A673 (cell line): ENCODE measurements around the gene BLVRA. TPM values are rescaled to one million over a fixed set of nuclear protein-coding genes. Genes with fewer than 3 reads are reported as not detected.

Experiments
- BruUV-seq: library from RNA; stranded (reverse); fragments of 400-500 nt; replicated peaks from 2 replicates; lab custom pipeline; 2021; lab: Mats Ljungman, UMichigan
- CTCF ChIA-PET: fragments of 300-600 bp; sonication (Branson Sonifier 250); formaldehyde crosslinking; loops from one replicate; lab custom pipeline; 2022; ENCODE audit warnings: antibody characterized with exemption; lab: Charles Lee
- POLR2A ChIA-PET: fragments of 300-600 bp; sonication (Branson Sonifier 250); formaldehyde crosslinking; loops from one replicate; lab custom pipeline; 2022; ENCODE audit warnings: antibody characterized with exemption; ENCODE audit not compliant: low non-redundant PET; lab: Charles Lee
- DNase-seq: peaks from one replicate; pipeline ENCODE4 v3.0.0-alpha.2; 2015; ENCODE audit warnings: low spot score
- H3K27ac ChIP-seq: fragments of 200-600 bp; sonication (generic); 2 replicates; pipeline ENCODE4 v1.5.1; 2016; ENCODE audit warnings: mixed run types, low read depth, mild to moderate bottlenecking, mixed read lengths, antibody characterized with exemption, low read length; ENCODE audit not compliant: poor library complexity, severe bottlenecking
- H3K27me3 ChIP-seq: fragments of 200-600 bp; sonication (generic); replicated peaks from 2 replicates; pipeline ENCODE4 v1.6.1; 2017; ENCODE audit warnings: mixed run types, low read depth, mild to moderate bottlenecking, mixed read lengths, antibody characterized with exemption, low read length; ENCODE audit not compliant: insufficient read depth, poor library complexity
- H3K36me3 ChIP-seq: fragments of 200-600 bp; sonication (generic); 2 replicates; pipeline ENCODE4 v1.6.1; 2016; ENCODE audit warnings: mixed run types, mild to moderate bottlenecking, mixed read lengths, antibody characterized with exemption, low read length; ENCODE audit not compliant: insufficient read depth, poor library complexity, severe bottlenecking
- H3K4me1 ChIP-seq: fragments of 200-600 bp; sonication (generic); 2 replicates; pipeline ENCODE4 v1.6.1; 2017; ENCODE audit warnings: mixed run types, mild to moderate bottlenecking, mixed read lengths, antibody characterized with exemption, low read length; ENCODE audit not compliant: insufficient read depth, poor library complexity, severe bottlenecking
- H3K4me3 ChIP-seq: fragments of 200-600 bp; sonication (generic); 2 replicates; pipeline ENCODE4 v1.5.1; 2016; ENCODE audit warnings: low read depth, mixed run types, mild to moderate bottlenecking, mixed read lengths, low read length; ENCODE audit not compliant: poor library complexity, severe bottlenecking
- H3K9me3 ChIP-seq: fragments of 200-600 bp; sonication (generic); 2 replicates; pipeline ENCODE4 v1.6.1; 2016; ENCODE audit warnings: mixed run types, low read depth, mild to moderate bottlenecking, mixed read lengths, antibody characterized with exemption, low read length; ENCODE audit not compliant: poor library complexity, severe bottlenecking
- EZH2 ChIP-seq: fragments of 200-600 bp; sonication (generic); IDR thresholded peaks from 2 replicates; pipeline ENCODE4 v1.6.1; 2017; ENCODE audit warnings: borderline replicate concordance, low read depth, mild to moderate bottlenecking, mixed read lengths, antibody characterized with exemption, low read length; ENCODE audit not compliant: poor library complexity, severe bottlenecking
- intact Hi-C: fragments of 100-400 bp; cut with micrococcal nuclease; formaldehyde crosslinking; loops from one replicate; pipeline ENCODE4 v1.10.0; 2022; ENCODE audit not compliant: unreplicated experiment
- total RNA-seq: library from RNA; stranded (reverse); gene quantifications from 2 replicates; pipeline ENCODE4 v1.2.3, GENCODE V29; 2021
- TF ChIP-seq, protein P1 (sequence below): fragments of 300-800, 200-600 bp; sonication (generic); conservative IDR thresholded peaks from 2 replicates; pipeline ENCODE4 v1.5.1; 2017; ENCODE audit warnings: low read depth, mild to moderate bottlenecking, antibody characterized with exemption, low read length, moderate library complexity, mixed read lengths

Gene BLVRA
- total RNA-seq, 1 experiment from 2014 or later = 20.6 TPM

DNA sequence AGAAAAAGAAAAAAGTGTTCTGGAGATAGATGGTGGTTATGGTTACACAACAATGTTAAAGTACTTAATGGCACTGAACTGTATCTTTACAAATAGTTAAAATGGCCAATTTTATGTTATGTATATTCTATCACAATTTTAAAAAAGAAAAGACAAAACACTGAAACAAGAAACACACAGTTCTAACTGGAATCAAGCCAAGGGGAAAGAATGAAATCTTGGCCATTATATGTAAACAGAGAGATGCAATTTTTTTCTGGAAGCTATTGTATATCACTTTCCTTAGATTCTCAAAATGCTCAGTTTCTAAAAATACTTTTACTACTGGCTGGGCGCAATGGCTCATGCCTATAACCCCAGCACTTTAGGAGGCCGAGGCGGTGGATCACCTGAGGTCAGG is 33.2 kb upstream of the BLVRA start:
- DNase-seq = no peak
- ChIA-PET POLR2A (no interaction called here), CTCF (no interaction called here)
- no peak overlapping the region for H3K27ac ChIP-seq
- H3K36me3 ChIP-seq = no peaks in the 10 kb centered on the region
- no TSS peak for BruUV-seq
- H3K9me3 ChIP-seq = no peaks in the 10 kb centered on the region
- intact Hi-C loops = loop anchor here (5.0 kb wide), 1 partner anchor 112 kb away; no protein-coding TSS in a partner anchor
- TF ChIP-seq, protein P1, sequence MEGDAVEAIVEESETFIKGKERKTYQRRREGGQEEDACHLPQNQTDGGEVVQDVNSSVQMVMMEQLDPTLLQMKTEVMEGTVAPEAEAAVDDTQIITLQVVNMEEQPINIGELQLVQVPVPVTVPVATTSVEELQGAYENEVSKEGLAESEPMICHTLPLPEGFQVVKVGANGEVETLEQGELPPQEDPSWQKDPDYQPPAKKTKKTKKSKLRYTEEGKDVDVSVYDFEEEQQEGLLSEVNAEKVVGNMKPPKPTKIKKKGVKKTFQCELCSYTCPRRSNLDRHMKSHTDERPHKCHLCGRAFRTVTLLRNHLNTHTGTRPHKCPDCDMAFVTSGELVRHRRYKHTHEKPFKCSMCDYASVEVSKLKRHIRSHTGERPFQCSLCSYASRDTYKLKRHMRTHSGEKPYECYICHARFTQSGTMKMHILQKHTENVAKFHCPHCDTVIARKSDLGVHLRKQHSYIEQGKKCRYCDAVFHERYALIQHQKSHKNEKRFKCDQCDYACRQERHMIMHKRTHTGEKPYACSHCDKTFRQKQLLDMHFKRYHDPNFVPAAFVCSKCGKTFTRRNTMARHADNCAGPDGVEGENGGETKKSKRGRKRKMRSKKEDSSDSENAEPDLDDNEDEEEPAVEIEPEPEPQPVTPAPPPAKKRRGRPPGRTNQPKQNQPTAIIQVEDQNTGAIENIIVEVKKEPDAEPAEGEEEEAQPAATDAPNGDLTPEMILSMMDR = no peak
- no peak for TF ChIP-seq EZH2
- H3K4me3 ChIP-seq = no peak overlapping the region
- H3K4me1 ChIP-seq = peaks cover 7% of the 10 kb centered on the region
- H3K27me3 ChIP-seq = no peaks in the 10 kb centered on the region

DNA sequence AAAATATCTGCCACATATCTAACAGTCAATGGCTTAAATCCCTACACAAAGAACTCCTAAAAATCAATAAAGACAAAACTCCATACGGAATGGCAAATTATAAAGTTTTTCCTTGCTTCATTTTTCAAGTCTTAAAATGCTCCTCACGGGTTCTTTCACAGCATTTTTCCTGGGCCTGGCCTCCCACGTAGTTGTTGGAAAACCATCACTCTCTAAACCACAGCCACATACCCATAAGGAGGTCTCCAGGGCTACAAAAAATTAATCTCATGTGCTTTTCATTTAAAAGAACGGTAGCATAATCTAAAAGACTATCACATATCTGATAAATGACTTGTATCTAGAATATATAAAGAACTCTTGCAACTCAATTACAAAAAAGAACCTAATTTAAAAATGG is 32.0 kb upstream of the BLVRA start:
- BruUV-seq = no TSS peak
- POLR2A ChIA-PET = interaction anchor here (0.6 kb wide), 1 partner anchor 16 kb away, joined by 3 read pairs; no protein-coding TSS in a partner anchor
- CTCF ChIA-PET = no interaction called here
- Histone ChIP-seq H3K36me3 (no peaks in the 10 kb centered on the region), H3K27ac (no peak overlapping the region), H3K27me3 (no peaks in the 10 kb centered on the region), H3K9me3 (no peaks in the 10 kb centered on the region), H3K4me3 (no peak overlapping the region), H3K4me1 (peaks cover under 1% of the 10 kb centered on the region)
- no peak for TF ChIP-seq EZH2
- TF ChIP-seq, protein P1 = no peak
- no peak for DNase-seq
- intact Hi-C loops = loop anchor here (5.0 kb wide), 1 partner anchor 111 kb away; no protein-coding TSS in a partner anchor

DNA sequence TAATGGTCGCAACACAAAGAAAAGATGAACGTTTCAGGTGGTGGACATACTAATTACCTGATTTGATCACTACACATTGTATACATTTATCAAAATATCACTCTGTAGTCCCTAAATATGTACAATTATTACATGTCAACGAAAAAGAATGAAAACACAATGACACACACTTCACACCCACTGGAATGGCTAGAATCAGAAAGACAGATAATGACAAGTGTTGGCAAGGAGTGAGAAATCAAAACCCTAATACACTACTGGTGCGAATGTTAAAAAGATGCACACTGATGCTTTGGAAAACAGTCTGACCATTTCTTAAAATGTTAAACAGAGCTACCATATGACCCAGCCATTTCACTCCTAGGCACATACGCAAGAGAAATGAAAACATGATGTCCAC is 31.5 kb upstream of the BLVRA start:
- Histone ChIP-seq H3K9me3 (no peaks in the 10 kb centered on the region), H3K4me3 (no peak overlapping the region), H3K36me3 (no peaks in the 10 kb centered on the region), H3K4me1 (no peaks in the 10 kb centered on the region), H3K27me3 (no peaks in the 10 kb centered on the region), H3K27ac (no peak overlapping the region)
- ChIA-PET POLR2A (no interaction called here), CTCF (no interaction called here)
- DNase-seq = no peak
- TF ChIP-seq, protein P1 = no peak
- TF ChIP-seq EZH2 = no peak
- intact Hi-C loops = loop anchor here (5.0 kb wide), 1 partner anchor 110 kb away; no protein-coding TSS in a partner anchor
- no TSS peak for BruUV-seq
